IMR-90 (cell line): Measurements from ENCODE around the gene DRICH1. TPM values are rescaled to one million over a fixed set of nuclear protein-coding genes. Genes with fewer than 3 reads are reported as not detected.

Experiments
- ATAC-seq: fragments of 200-7000 bp; cut with Tn5 transposase; 2 replicates; pipeline ENCODE4 v1.9.1; 2020; ENCODE audit warnings: low read depth, mild to moderate bottlenecking, moderate library complexity
- BruUV-seq: library from RNA; stranded (reverse); fragments of 400-500 nt; replicated peaks from 2 replicates; lab custom pipeline; 2021; lab: Mats Ljungman, UMichigan
- CTCF ChIA-PET: fragments of 300-600 bp; formaldehyde crosslinking; extraction: SDS; loops from one replicate; lab custom pipeline; 2021; ENCODE audit warnings: antibody characterized with exemption; lab: Yijun Ruan, JAX
- POLR2A ChIA-PET: fragments of 300-600 bp; sonication (Branson Sonifier 250); formaldehyde crosslinking; loops from one replicate; lab custom pipeline; 2022; ENCODE audit warnings: antibody characterized with exemption; ENCODE audit not compliant: unreplicated experiment; lab: Charles Lee
- DNase-seq: peaks from one replicate; pipeline ENCODE4 v3.0.0; 2013
- H2AFZ ChIP-seq: replicated peaks from 2 replicates; pipeline ENCODE3; 2013; ENCODE audit warnings: low read length, mild to moderate bottlenecking; ENCODE audit not compliant: poor library complexity
- H2AK5ac ChIP-seq: 2 replicates; pipeline ENCODE4 v1.6.1; 2013; ENCODE audit warnings: low read depth, low read length, inconsistent platforms
- H2AK9ac ChIP-seq: replicated peaks from 2 replicates; pipeline ENCODE3; 2013; ENCODE audit warnings: mild to moderate bottlenecking, low read depth, low read length, moderate library complexity; ENCODE audit not compliant: poor library complexity
- H2BK120ac ChIP-seq: 2 replicates; pipeline ENCODE4 v1.6.1; 2013; ENCODE audit warnings: low read depth, low read length, inconsistent platforms
- H2BK15ac ChIP-seq: 3 replicates; pipeline ENCODE4 v1.6.1; 2013; ENCODE audit warnings: low read depth, low read length, inconsistent platforms
- H2BK20ac ChIP-seq: 2 replicates; pipeline ENCODE4 v1.6.1; 2013; ENCODE audit warnings: low read depth, mild to moderate bottlenecking, inconsistent platforms, low read length, moderate library complexity
- H2BK5ac ChIP-seq: 2 replicates; pipeline ENCODE4 v1.6.1; 2013; ENCODE audit warnings: mild to moderate bottlenecking, low read depth, low read length, inconsistent platforms; ENCODE audit not compliant: poor library complexity, severe bottlenecking
- H3K14ac ChIP-seq: replicated peaks from 2 replicates; pipeline ENCODE4 v1.6.1; 2013; ENCODE audit warnings: low read depth, low read length, inconsistent platforms
- H3K18ac ChIP-seq: 2 replicates; pipeline ENCODE4 v1.6.1; 2013; ENCODE audit warnings: low read depth, low read length, control low read depth
- H3K23ac ChIP-seq: 2 replicates; pipeline ENCODE4 v1.6.1; 2013; ENCODE audit warnings: low read depth, low read length, inconsistent platforms
- H3K27ac ChIP-seq: 2 replicates; pipeline ENCODE4 v1.5.1; 2013; ENCODE audit warnings: mild to moderate bottlenecking, control low read depth, low read length; ENCODE audit not compliant: insufficient read depth
- H3K27me3 ChIP-seq: 2 replicates; pipeline ENCODE4 v1.6.1; 2013; ENCODE audit warnings: low read length; ENCODE audit not compliant: control insufficient read depth, insufficient read depth
- H3K36me3 ChIP-seq: 2 replicates; pipeline ENCODE4 v1.6.1; 2013; ENCODE audit warnings: low read length, mixed read lengths; ENCODE audit not compliant: control insufficient read depth, insufficient read depth
- H3K4ac ChIP-seq: 2 replicates; pipeline ENCODE4 v1.6.1; 2013; ENCODE audit warnings: low read depth, low read length, inconsistent platforms
- H3K4me1 ChIP-seq: 2 replicates; pipeline ENCODE4 v1.6.1; 2013; ENCODE audit warnings: low read length, mixed read lengths; ENCODE audit not compliant: control insufficient read depth, insufficient read depth
- H3K4me2 ChIP-seq: 2 replicates; pipeline ENCODE4 v1.6.1; 2013; ENCODE audit warnings: low read depth, mild to moderate bottlenecking, control low read depth, low read length, moderate library complexity
- H3K4me3 ChIP-seq: 2 replicates; pipeline ENCODE4 v1.5.1; 2013; ENCODE audit warnings: low read depth, mild to moderate bottlenecking, control low read depth, low read length, moderate library complexity; ENCODE audit not compliant: insufficient read depth
- H3K56ac ChIP-seq: 2 replicates; pipeline ENCODE4 v1.6.1; 2013; ENCODE audit warnings: low read length, inconsistent platforms; ENCODE audit not compliant: insufficient read depth; ENCODE audit errors: extremely low read depth
- H3K79me1 ChIP-seq, 2 experiments: 2 replicates each; pipeline ENCODE4 v1.6.1; 2013; ENCODE audit warnings: low read length in 2 of 2, inconsistent platforms in 1 of 2, low read depth in 1 of 2
- H3K9ac ChIP-seq: 2 replicates; pipeline ENCODE4 v1.6.1; 2013; ENCODE audit warnings: low read depth, low read length, control low read depth
- H3K9me1 ChIP-seq: 2 replicates; pipeline ENCODE4 v1.6.1; 2013; ENCODE audit warnings: low read length, inconsistent platforms; ENCODE audit not compliant: insufficient read depth
- H3K9me3 ChIP-seq: 2 replicates; pipeline ENCODE4 v1.6.1; 2013; ENCODE audit warnings: low read length; ENCODE audit not compliant: control insufficient read depth, insufficient read depth
- H4K20me1 ChIP-seq: 2 replicates; pipeline ENCODE4 v1.6.1; 2013; ENCODE audit warnings: low read length, inconsistent platforms; ENCODE audit not compliant: insufficient read depth
- H4K5ac ChIP-seq: 2 replicates; pipeline ENCODE4 v1.6.1; 2013; ENCODE audit warnings: mild to moderate bottlenecking, low read depth, low read length, control low read depth
- H4K8ac ChIP-seq, 2 experiments: 2 replicates each; pipeline ENCODE4 v1.6.1; 2013; ENCODE audit warnings: low read depth in 2 of 2, low read length in 2 of 2, control low read depth in 1 of 2, inconsistent platforms in 1 of 2
- H4K91ac ChIP-seq: 2 replicates; pipeline ENCODE4 v1.6.1; 2013; ENCODE audit warnings: low read depth, low read length, inconsistent platforms; ENCODE audit not compliant: insufficient read depth
- BHLHE40 ChIP-seq: fragments of 150-350 bp; IDR thresholded peaks from 2 replicates; pipeline ENCODE4 v1.6.1; 2016; ENCODE audit warnings: mild to moderate bottlenecking, low read depth, low read length
- CEBPB ChIP-seq: IDR thresholded peaks from 2 replicates; pipeline ENCODE4 v1.6.1; 2012; ENCODE audit warnings: low read depth, low read length, improper control_type of control experiment
- CHD1 ChIP-seq: IDR thresholded peaks from 2 replicates; pipeline ENCODE4 v1.6.1; 2012; ENCODE audit warnings: low read depth, low read length, improper control_type of control experiment
- ELK1 ChIP-seq: fragments of 150-350 bp; IDR thresholded peaks from 2 replicates; pipeline ENCODE4 v1.6.1; 2016; ENCODE audit warnings: low read depth, mild to moderate bottlenecking, low read length, moderate library complexity, borderline replicate concordance
- FOS ChIP-seq: fragments of 150-350 bp; IDR thresholded peaks from 2 replicates; pipeline ENCODE4 v1.6.1; 2016; ENCODE audit warnings: low read depth, low read length
- MAFK ChIP-seq: IDR thresholded peaks from 2 replicates; pipeline ENCODE4 v1.6.1; 2012; ENCODE audit warnings: low read depth, low read length, improper control_type of control experiment
- MAZ ChIP-seq: IDR thresholded peaks from 2 replicates; pipeline ENCODE4 v1.6.1; 2012; ENCODE audit warnings: low read depth, mild to moderate bottlenecking, low read length, improper control_type of control experiment, moderate library complexity, borderline replicate concordance
- MXI1 ChIP-seq: IDR thresholded peaks from 2 replicates; pipeline ENCODE4 v1.6.1; 2012; ENCODE audit warnings: low read depth, mild to moderate bottlenecking, low read length, moderate library complexity, borderline replicate concordance
- NFE2L2 ChIP-seq: fragments of 150-350 bp; IDR thresholded peaks from 2 replicates; pipeline ENCODE4 v1.6.1; 2016; ENCODE audit warnings: low read depth, mild to moderate bottlenecking, low read length
- POLR2A ChIP-seq: IDR thresholded peaks from 2 replicates; pipeline ENCODE4 v1.6.1; 2012; ENCODE audit warnings: mild to moderate bottlenecking, low read depth, low read length
- RAD21 ChIP-seq: IDR thresholded peaks from 2 replicates; pipeline ENCODE4 v1.6.1; 2012; ENCODE audit warnings: low read length, improper control_type of control experiment
- RCOR1 ChIP-seq: IDR thresholded peaks from 2 replicates; pipeline ENCODE4 v1.6.1; 2012; ENCODE audit warnings: mild to moderate bottlenecking, low read length, improper control_type of control experiment; ENCODE audit not compliant: insufficient replicate concordance
- SMC3 ChIP-seq: fragments of 150-350 bp; IDR thresholded peaks from 2 replicates; pipeline ENCODE4 v1.6.1; 2016; ENCODE audit warnings: low read depth, mild to moderate bottlenecking, antibody characterized with exemption, low read length, moderate library complexity
- USF2 ChIP-seq: fragments of 150-350 bp; IDR thresholded peaks from 2 replicates; pipeline ENCODE4 v1.6.1; 2017; ENCODE audit warnings: mild to moderate bottlenecking, antibody characterized with exemption, low read length, low read depth
- WGBS, 2 experiments: methylation state at CpG; one replicate each; pipeline versions ENCODE4 v1.1.5 to v1.1.7; 2013; ENCODE audit warnings: missing lambda C conversion rate in 2 of 2; ENCODE audit not compliant: insufficient read length in 1 of 2; ENCODE audit errors: extremely low coverage in 2 of 2; 5-methylcytosine and 5-hydroxymethylcytosine counted together
- dilution Hi-C: fragments of 300-500 bp; cut with HindIII; formaldehyde crosslinking; loops from one replicate; pipeline ENCODE4 v1.14.3; 2018; ENCODE audit warnings: low sequenced_read_pairs; ENCODE audit not compliant: unreplicated experiment
- in situ Hi-C: fragments of 300-500 bp; cut with MboI; formaldehyde crosslinking; loops from 3 replicates; pipeline ENCODE4 v1.14.3; 2019; ENCODE audit warnings: low sequenced_read_pairs, inconsistent platforms, mixed read lengths
- intact Hi-C: fragments of 100-400 bp; cut with micrococcal nuclease; formaldehyde crosslinking; loops from 2 replicates; pipeline ENCODE4 v1.10.0; 2022
- polyA plus RNA-seq, 3 experiments: library from polyadenylated mRNA; depleted of rRNA; stranded (reverse); fragments of >200 nt; gene quantifications; 2 replicates each; pipeline ENCODE4 v1.2.3, GENCODE V29; 2012; ENCODE audit warnings: low replicate concordance in 1 of 3
- total RNA-seq: library from RNA; depleted of rRNA; stranded (reverse); fragments of >200 nt; gene quantifications from 2 replicates; pipeline ENCODE4 v1.2.3, GENCODE V29; 2012

DRICH1 gene
- total and polyA plus RNA-seq, 2 of the 4 experiments (the other 2 are of a cell fraction), result 0.14 TPM; not detected in 1

- no peak for TF ChIP-seq POLR2A
Measured at GRCh38 chr22:23565915-23566704, 66.0 kb downstream of the DRICH1 start (continued).

GRCh38 chr22:23565305-23565914 is 66.7 kb downstream of the DRICH1 start:
- H3K18ac ChIP-seq, result no peak overlapping the region
- no peak overlapping the region for H3K4me3 ChIP-seq
- H2AK5ac ChIP-seq, result no peak overlapping the region
- H3K14ac ChIP-seq, result no peak overlapping the region
- H3K4me2 ChIP-seq, result no peak overlapping the region
- no peaks in the 10 kb centered on the region for H3K9me3 ChIP-seq
- H3K27me3 ChIP-seq, result peaks cover 44% of the 10 kb centered on the region
- no peak overlapping the region for H3K27ac ChIP-seq
- POLR2A ChIA-PET, result no interaction called here
- no peak overlapping the region for H2BK15ac ChIP-seq
- H4K5ac ChIP-seq, result no peak overlapping the region
- WGBS, 2 experiments, result 0% methylated on average over 3 of the region's 11 CpGs; no CpG with 5 or more reads in 1 of the 2 experiments
- H2BK120ac ChIP-seq, result no peak overlapping the region
- H3K4ac ChIP-seq, result no peak overlapping the region
- dilution Hi-C loops, result no loop called here
- no peak overlapping the region for H2AFZ ChIP-seq
- DNase-seq (no peak), ATAC-seq (peak; percentile 40)
- CTCF ChIA-PET, result no interaction called here
- intact Hi-C loops, result no loop called here
- no peaks in the 10 kb centered on the region for H3K36me3 ChIP-seq
- no peak overlapping the region for H4K8ac ChIP-seq
- no peak overlapping the region for H3K9ac ChIP-seq
- no peak overlapping the region for H4K91ac ChIP-seq
- no peak overlapping the region for H3K56ac ChIP-seq
- H3K23ac ChIP-seq, result no peak overlapping the region; the same call in 1 of the 2 replicates
- in situ Hi-C loops, result no loop called here
- no peaks in the 10 kb centered on the region for H3K79me1 ChIP-seq
- H3K4me1 ChIP-seq, result no peaks in the 10 kb centered on the region
- no peaks in the 10 kb centered on the region for H3K9me1 ChIP-seq
- no peak overlapping the region for H2BK20ac ChIP-seq
- H4K20me1 ChIP-seq, result no peaks in the 10 kb centered on the region
- BruUV-seq, result no TSS peak
- H2BK5ac ChIP-seq, result no peak overlapping the region
- H2AK9ac ChIP-seq, result no peak overlapping the region
- TF ChIP-seq ELK1, result no peak
- TF ChIP-seq POLR2A, result no peak
- TF ChIP-seq RAD21, result no peak
- no peak for TF ChIP-seq MAFK
- no peak for TF ChIP-seq MXI1
- TF ChIP-seq BHLHE40, result no peak
- TF ChIP-seq RCOR1, result no peak
- TF ChIP-seq USF2, result no peak
- TF ChIP-seq FOS, result no peak
- no peak for TF ChIP-seq NFE2L2
- no peak for TF ChIP-seq MAZ
- TF ChIP-seq CEBPB, result no peak
- no peak for TF ChIP-seq CHD1
- TF ChIP-seq SMC3, result no peak
